ENCODE results near the gene IFITM1. TPM values are rescaled to one million over a fixed set of nuclear protein-coding genes. Genes with fewer than 3 reads are reported as not detected.
"Not testable (repeated sequence)": the region's sequence is repeated elsewhere in the genome, so short reads cannot be mapped to it uniquely, and the experiment has no call there.

The IFITM1 gene
- polyA plus RNA-seq, result 137 TPM
- long read RNA-seq, donor 1, transcript IFITM1-202 (2 exons, 855 nt), result major isoform, 79 of 94 reads
- long read RNA-seq, donor 1, partial matches to known transcripts, result 15 of 94 reads
- long read RNA-seq, donor 1, other reads (novel, unspliced or antisense), result 0 of 94 reads
- long read RNA-seq, donor 2, transcript IFITM1-202 (2 exons, 855 nt), result major isoform, 184 of 189 reads
- long read RNA-seq, donor 2, partial matches to known transcripts, result 0 of 189 reads
- long read RNA-seq, donor 2, other reads (novel, unspliced or antisense), result 5 of 189 reads
- long read RNA-seq, donor 3, result 0 reads
- long read RNA-seq, donor 4, transcript IFITM1-202 (2 exons, 855 nt), result major isoform, 28 of 28 reads
- long read RNA-seq, donor 4, partial matches to known transcripts, result 0 of 28 reads
- long read RNA-seq, donor 4, other reads (novel, unspliced or antisense), result 0 of 28 reads
- long read RNA-seq, donor 5, transcript IFITM1-202 (2 exons, 855 nt), result major isoform, 45 of 45 reads
- long read RNA-seq, donor 5, partial matches to known transcripts, result 0 of 45 reads
- long read RNA-seq, donor 5, other reads (novel, unspliced or antisense), result 0 of 45 reads
- long read RNA-seq, donor 6, transcript IFITM1-202 (2 exons, 855 nt), result major isoform, 125 of 125 reads
- long read RNA-seq, donor 6, partial matches to known transcripts, result 0 of 125 reads
- long read RNA-seq, donor 6, other reads (novel, unspliced or antisense), result 0 of 125 reads
- long read RNA-seq, donor 7, transcript IFITM1-202 (2 exons, 855 nt), result major isoform, 77 of 89 reads
- long read RNA-seq, donor 7, partial matches to known transcripts, result 12 of 89 reads
- long read RNA-seq, donor 7, other reads (novel, unspliced or antisense), result 0 of 89 reads
- long read RNA-seq, donor 8, transcript IFITM1-202 (2 exons, 855 nt), result major isoform, 286 of 286 reads
- long read RNA-seq, donor 8, partial matches to known transcripts, result 0 of 286 reads
- long read RNA-seq, donor 8, other reads (novel, unspliced or antisense), result 0 of 286 reads
- long read RNA-seq, donor 9, transcript IFITM1-202 (2 exons, 855 nt), result major isoform, 160 of 160 reads
- long read RNA-seq, donor 9, partial matches to known transcripts, result 0 of 160 reads
- long read RNA-seq, donor 9, other reads (novel, unspliced or antisense), result 0 of 160 reads
- long read RNA-seq, donor 10, transcript IFITM1-202 (2 exons, 855 nt), result major isoform, 185 of 185 reads
- long read RNA-seq, donor 10, partial matches to known transcripts, result 0 of 185 reads
- long read RNA-seq, donor 10, other reads (novel, unspliced or antisense), result 0 of 185 reads
- long read RNA-seq, donor 11, transcript IFITM1-202 (2 exons, 855 nt), result major isoform, 127 of 127 reads
- long read RNA-seq, donor 11, partial matches to known transcripts, result 0 of 127 reads
- long read RNA-seq, donor 11, other reads (novel, unspliced or antisense), result 0 of 127 reads

DNA sequence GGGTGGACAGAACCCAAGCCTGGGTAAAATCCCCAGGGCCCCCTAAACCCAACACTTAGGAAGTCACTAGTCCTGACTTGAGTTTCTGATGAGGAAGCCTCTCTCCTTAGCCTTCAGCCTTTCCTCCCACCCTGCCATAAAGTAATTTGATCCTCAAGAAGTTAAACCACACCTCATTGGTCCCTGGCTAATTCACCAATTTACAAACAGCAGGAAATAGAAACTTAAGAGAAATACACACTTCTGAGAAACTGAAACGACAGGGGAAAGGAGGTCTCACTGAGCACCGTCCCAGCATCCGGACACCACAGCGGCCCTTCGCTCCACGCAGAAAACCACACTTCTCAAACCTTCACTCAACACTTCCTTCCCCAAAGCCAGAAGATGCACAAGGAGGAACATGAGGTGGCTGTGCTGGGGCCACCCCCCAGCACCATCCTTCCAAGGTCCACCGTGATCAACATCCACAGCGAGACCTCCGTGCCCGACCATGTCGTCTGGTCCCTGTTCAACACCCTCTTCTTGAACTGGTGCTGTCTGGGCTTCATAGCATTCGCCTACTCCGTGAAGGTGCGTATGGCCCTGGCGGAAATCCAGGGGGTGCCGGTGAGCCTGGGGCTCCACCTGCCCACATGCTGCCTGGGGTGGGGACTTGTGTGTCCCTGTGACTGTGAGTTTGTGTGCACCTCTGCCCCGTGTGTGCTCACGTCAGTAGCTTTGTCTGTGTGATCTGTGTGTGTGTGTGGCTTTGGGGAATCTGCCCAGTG is at the start of gene IFITM1:
IFITM1 (plus strand) TSS at position 254 of the 767 bp plus-strand sequence; CDS start at position 385, 131 bp downstream.
- Histone ChIP-seq H3K27me3 (ENCODE audit: control insufficient read depth, insufficient read depth, low read length) (peaks cover 12% of the 10 kb centered on the region), H3K9me3 (ENCODE audit: control insufficient read depth, low read depth, low read length) (peaks cover 5% of the 10 kb centered on the region), H3K4me1 (ENCODE audit: control insufficient read depth, insufficient read depth, low read length) (peaks cover 45% of the 10 kb centered on the region), H3K36me3 (ENCODE audit: control insufficient read depth, insufficient read depth, low read length) (no peaks in the 10 kb centered on the region), H3K4me3 (ENCODE audit: low read length) (peak within 1 kb of the TSS; percentile 58), H3K27ac (ENCODE audit: low read length) (peak within 1 kb of the TSS; percentile 87)
- WGBS (ENCODE audit: insufficient coverage, low lambda C conversion rate), result no CpG with 5 or more reads among the region's 18 CpGs
- DNase-seq, result peak in 1 of 2 donors; percentile 89

GRCh38 chr11:266676-267439 is 47.0 kb upstream of the IFITM1 start:
- WGBS (ENCODE audit: insufficient coverage, low lambda C conversion rate), result 100% methylated on average over 1 of the region's 13 CpGs
- Histone ChIP-seq H3K9me3 (ENCODE audit: control insufficient read depth, low read depth, low read length) (peaks cover 8% of the 10 kb centered on the region), H3K27me3 (ENCODE audit: control insufficient read depth, insufficient read depth, low read length) (no peaks in the 10 kb centered on the region), H3K36me3 (ENCODE audit: control insufficient read depth, insufficient read depth, low read length) (no peaks in the 10 kb centered on the region), H3K4me1 (ENCODE audit: control insufficient read depth, insufficient read depth, low read length) (peaks cover 16% of the 10 kb centered on the region), H3K27ac (ENCODE audit: low read length) (no peak overlapping the region), H3K4me3 (ENCODE audit: low read length) (no peak overlapping the region)
- DNase-seq, result no peak

DNA sequence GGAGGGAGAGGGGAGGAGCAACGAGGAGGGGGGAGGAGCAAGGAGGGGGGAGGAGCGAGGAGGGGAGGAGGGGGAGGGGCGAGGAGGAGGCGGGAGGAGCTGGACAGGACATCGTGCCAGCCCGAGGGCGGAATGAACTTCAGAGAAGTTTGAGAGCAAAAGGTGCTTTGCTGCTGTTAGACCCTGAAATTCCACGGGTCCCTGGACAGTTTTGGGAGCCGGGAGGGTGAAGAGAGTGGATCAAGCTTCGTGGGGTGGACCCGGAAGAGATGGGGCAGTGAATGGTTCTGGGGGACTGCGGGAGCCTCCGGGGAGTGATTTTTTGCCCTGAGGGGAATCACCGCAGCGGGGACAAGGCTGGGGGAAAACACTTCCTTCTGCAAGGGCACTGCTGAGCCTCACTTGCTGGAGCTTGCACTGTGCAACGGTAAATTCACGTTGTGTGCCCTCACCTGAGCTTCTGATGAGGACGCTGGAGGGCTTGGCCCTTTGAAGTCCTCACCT is 46.3 kb upstream of the IFITM1 start:
- no peak for DNase-seq
- Histone ChIP-seq H3K4me3 (ENCODE audit: low read length) (no peak overlapping the region), H3K36me3 (ENCODE audit: control insufficient read depth, insufficient read depth, low read length) (no peaks in the 10 kb centered on the region), H3K4me1 (ENCODE audit: control insufficient read depth, insufficient read depth, low read length) (peaks cover 23% of the 10 kb centered on the region), H3K27ac (ENCODE audit: low read length) (no peak overlapping the region), H3K27me3 (ENCODE audit: control insufficient read depth, insufficient read depth, low read length) (no peaks in the 10 kb centered on the region), H3K9me3 (ENCODE audit: control insufficient read depth, low read depth, low read length) (peaks cover 10% of the 10 kb centered on the region)
- WGBS (ENCODE audit: insufficient coverage, low lambda C conversion rate), result no CpG with 5 or more reads among the region's 18 CpGs

- H3K27me3 ChIP-seq (ENCODE audit: control insufficient read depth, insufficient read depth, low read length); H3K36me3 ChIP-seq (ENCODE audit: control insufficient read depth, insufficient read depth, low read length); H3K27ac ChIP-seq (ENCODE audit: low read length); DNase-seq; H3K4me3 ChIP-seq (ENCODE audit: low read length): not testable (repeated sequence)
- Histone ChIP-seq H3K9me3 (ENCODE audit: control insufficient read depth, low read depth, low read length) (peaks cover 13% of the 10 kb centered on the region), H3K4me1 (ENCODE audit: control insufficient read depth, insufficient read depth, low read length) (peaks cover 31% of the 10 kb centered on the region)
- 88% methylated on average over 3 of the region's 16 CpGs for WGBS (ENCODE audit: insufficient coverage, low lambda C conversion rate)
These were observed 45.1 kb upstream of the IFITM1 start for GRCh38 chr11:268716-269145.

DNA sequence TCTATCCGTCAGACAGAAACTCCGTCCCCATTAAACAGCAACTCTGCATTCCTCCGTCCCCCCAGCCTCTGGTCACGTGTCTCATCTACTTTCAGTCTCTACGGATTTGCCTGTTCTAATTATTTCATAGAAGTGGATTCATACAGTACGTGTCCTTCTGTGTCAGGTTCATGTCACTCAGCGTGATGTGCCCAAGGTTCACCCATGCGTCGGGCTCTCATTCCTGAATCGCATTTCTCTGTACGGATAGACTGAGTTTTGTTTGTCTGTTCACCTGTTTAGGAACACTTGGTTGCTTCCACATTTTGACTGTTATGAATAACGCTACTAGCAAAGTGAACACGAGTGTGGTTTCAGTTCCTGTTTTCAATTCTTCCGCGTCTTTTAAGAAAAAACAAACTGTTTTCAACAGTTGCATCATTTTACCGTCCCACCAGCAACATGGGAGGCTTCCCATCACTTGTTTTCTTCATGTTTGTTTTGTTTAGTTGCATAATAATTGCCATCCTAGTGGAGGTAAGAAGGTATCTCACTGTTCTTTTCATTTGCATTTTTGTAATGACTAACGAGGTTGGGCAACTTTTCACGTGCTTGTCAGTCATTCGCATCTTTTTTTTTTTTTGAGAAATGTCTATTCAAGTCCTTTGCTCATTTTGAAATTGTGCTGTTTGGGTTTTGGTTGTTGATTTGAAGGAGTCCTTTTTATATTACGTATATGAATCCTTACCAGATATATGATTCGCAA is 44.5 kb upstream of the IFITM1 start:
- no peaks in the 10 kb centered on the region for H3K36me3 ChIP-seq (ENCODE audit: control insufficient read depth, insufficient read depth, low read length)
- 97% methylated on average over 5 of the region's 21 CpGs for WGBS (ENCODE audit: insufficient coverage, low lambda C conversion rate)
- H3K27me3 ChIP-seq (ENCODE audit: control insufficient read depth, insufficient read depth, low read length), result no peaks in the 10 kb centered on the region
- H3K4me3 ChIP-seq (ENCODE audit: low read length), result no peak overlapping the region
- no peak for DNase-seq
- no peak overlapping the region for H3K27ac ChIP-seq (ENCODE audit: low read length)
- peaks cover 31% of the 10 kb centered on the region for H3K4me1 ChIP-seq (ENCODE audit: control insufficient read depth, insufficient read depth, low read length)
- H3K9me3 ChIP-seq (ENCODE audit: control insufficient read depth, low read depth, low read length), result peaks cover 13% of the 10 kb centered on the region

GRCh38 chr11:270451-271318 is 43.2 kb upstream of the IFITM1 start:
- peaks cover 13% of the 10 kb centered on the region for H3K9me3 ChIP-seq (ENCODE audit: control insufficient read depth, low read depth, low read length)

GRCh38 chr11:271319-271715 is 42.5 kb upstream of the IFITM1 start:
- no peak overlapping the region for H3K4me3 ChIP-seq (ENCODE audit: low read length)
- peaks cover 10% of the 10 kb centered on the region for H3K9me3 ChIP-seq (ENCODE audit: control insufficient read depth, low read depth, low read length)
- peaks cover 33% of the 10 kb centered on the region for H3K4me1 ChIP-seq (ENCODE audit: control insufficient read depth, insufficient read depth, low read length)
- H3K27me3 ChIP-seq (ENCODE audit: control insufficient read depth, insufficient read depth, low read length), result no peaks in the 10 kb centered on the region
- DNase-seq, result peak in 1 of 2 donors; percentile 83
- no peaks in the 10 kb centered on the region for H3K36me3 ChIP-seq (ENCODE audit: control insufficient read depth, insufficient read depth, low read length)
- H3K27ac ChIP-seq (ENCODE audit: low read length), result peak overlapping the region; percentile 98
- no CpG with 5 or more reads among the region's 8 CpGs for WGBS (ENCODE audit: insufficient coverage, low lambda C conversion rate)

More at GRCh38 chr11:270451-271318, 43.2 kb upstream of the IFITM1 start:
- Histone ChIP-seq H3K4me1 (ENCODE audit: control insufficient read depth, insufficient read depth, low read length) (peaks cover 33% of the 10 kb centered on the region), H3K4me3 (ENCODE audit: low read length) (no peak overlapping the region), H3K27ac (ENCODE audit: low read length) (peak overlapping the region; percentile 98), H3K27me3 (ENCODE audit: control insufficient read depth, insufficient read depth, low read length) (no peaks in the 10 kb centered on the region), H3K36me3 (ENCODE audit: control insufficient read depth, insufficient read depth, low read length) (no peaks in the 10 kb centered on the region)
- WGBS (ENCODE audit: insufficient coverage, low lambda C conversion rate), result no CpG with 5 or more reads among the region's 18 CpGs
- peak in 1 of 2 donors; percentile 65 for DNase-seq
